ENCODE measurements around the gene MRPS11.

The MRPS11 gene

DNA sequence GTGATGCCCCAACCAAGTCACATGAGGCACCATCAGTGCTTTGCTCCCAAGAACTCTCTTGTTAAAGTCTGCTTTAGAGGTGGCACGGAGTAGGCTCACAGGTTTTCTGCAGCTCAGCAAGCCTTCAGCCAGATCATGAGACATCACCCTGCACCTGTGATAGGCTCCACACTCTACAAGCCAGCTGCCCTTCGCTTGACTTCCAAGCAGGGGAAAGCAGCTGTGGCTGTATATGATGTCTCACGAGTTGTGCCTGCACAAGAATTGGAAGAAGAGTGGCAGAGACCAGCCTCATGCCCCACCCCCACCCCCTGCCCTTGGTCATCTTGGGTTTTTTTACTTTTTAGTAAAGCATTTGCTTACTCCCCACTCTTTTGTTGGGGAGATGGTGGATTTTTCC lies 22.5 kb downstream of the MRPS11 start:
- TF ChIP-seq, protein P1, sequence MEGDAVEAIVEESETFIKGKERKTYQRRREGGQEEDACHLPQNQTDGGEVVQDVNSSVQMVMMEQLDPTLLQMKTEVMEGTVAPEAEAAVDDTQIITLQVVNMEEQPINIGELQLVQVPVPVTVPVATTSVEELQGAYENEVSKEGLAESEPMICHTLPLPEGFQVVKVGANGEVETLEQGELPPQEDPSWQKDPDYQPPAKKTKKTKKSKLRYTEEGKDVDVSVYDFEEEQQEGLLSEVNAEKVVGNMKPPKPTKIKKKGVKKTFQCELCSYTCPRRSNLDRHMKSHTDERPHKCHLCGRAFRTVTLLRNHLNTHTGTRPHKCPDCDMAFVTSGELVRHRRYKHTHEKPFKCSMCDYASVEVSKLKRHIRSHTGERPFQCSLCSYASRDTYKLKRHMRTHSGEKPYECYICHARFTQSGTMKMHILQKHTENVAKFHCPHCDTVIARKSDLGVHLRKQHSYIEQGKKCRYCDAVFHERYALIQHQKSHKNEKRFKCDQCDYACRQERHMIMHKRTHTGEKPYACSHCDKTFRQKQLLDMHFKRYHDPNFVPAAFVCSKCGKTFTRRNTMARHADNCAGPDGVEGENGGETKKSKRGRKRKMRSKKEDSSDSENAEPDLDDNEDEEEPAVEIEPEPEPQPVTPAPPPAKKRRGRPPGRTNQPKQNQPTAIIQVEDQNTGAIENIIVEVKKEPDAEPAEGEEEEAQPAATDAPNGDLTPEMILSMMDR (IDR thresholded peaks at IDR 0.05; ENCODE audit: control insufficient read depth, extremely low read depth, insufficient read depth): no peak
- DNase-seq (ENCODE audit: low read depth): no peak
- H3K4me3 ChIP-seq (ENCODE audit: low read depth, low read length): no peak overlapping the region

DNA sequence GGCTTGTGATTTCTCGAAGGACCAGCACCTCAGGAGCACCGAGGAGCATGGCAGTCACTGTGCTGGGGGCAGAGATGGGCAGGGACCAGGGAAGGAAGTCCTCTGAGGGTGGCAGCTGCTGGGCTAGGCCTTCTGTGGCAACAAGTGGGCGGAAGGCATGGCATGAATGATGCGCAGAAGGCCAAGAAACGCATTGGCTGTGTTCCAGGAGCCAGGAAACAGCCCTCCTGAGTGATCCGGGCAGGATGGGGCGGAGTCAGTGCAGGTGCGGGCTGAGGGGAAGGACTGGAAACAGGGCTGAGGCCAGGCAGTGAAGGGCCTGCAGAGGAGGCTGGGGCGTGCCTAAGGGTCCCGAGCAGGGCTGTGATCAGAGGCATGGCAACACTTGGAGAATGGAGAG lies 23.6 kb downstream of the MRPS11 start:
- TF ChIP-seq, protein P1 (IDR thresholded peaks at IDR 0.05; ENCODE audit: control insufficient read depth, extremely low read depth, insufficient read depth): no peak
- DNase-seq (ENCODE audit: low read depth): no peak
- H3K4me3 ChIP-seq (ENCODE audit: low read depth, low read length): no peak overlapping the region

DNA sequence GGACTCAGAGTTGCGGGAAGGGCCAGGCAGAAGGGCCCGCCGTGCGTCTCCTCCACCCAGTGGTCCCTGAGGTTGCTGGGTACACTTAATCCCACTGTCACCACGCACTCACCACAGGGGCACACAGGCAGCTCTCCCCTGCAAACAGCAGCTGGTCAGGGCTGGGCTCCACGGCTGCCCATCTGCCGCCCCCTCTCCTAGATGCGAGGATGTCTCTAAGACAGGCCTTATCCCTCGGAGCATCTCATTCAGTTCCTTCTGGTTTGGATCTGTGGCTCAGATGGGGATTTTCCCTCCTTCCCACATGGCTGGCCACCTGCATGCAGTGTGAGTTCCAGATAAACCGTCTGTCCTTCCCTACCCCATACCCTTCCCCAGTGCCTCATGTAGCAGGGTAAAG lies 26.3 kb downstream of the MRPS11 start:
- TF ChIP-seq, protein P1 (IDR thresholded peaks at IDR 0.05; ENCODE audit: control insufficient read depth, extremely low read depth, insufficient read depth): no peak
- no peak overlapping the region for H3K4me3 ChIP-seq (ENCODE audit: low read depth, low read length)
- DNase-seq (ENCODE audit: low read depth): no peak

DNA sequence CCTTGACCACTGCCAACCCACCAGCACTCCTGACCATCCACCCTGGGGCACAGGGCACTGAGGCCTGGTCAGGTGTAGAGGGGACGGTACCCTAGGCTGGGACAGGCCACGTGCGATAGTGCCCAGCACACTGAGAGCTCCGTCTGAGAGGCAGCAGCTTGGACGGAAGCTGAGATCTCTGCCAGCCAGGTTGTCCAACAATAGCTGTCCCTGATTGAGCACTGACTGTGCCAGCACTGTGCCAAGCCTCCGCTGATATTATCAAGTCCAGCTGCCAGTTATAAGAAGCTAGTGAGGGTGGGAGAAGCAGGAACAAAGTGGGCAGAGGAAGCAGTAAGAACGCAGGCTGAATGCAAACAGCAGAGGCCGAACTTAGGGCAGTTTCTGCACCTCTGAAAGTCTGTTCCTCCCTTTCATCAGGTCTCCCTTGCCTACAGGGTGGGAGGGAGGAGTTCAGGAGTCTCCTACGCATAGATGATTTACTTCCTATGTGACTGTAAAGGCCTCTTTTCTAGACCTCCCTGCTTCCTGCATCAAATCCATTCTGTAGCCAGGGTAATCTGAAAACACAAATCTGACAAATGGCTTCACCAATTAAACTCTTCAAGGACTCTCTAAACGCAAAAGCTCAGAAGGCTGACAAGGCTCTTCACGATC lies 29.7 kb downstream of the MRPS11 start:
- no peak overlapping the region for H3K4me3 ChIP-seq (ENCODE audit: low read depth, low read length)
- DNase-seq (ENCODE audit: low read depth): no peak
- TF ChIP-seq, protein P1 (IDR thresholded peaks at IDR 0.05; ENCODE audit: control insufficient read depth, extremely low read depth, insufficient read depth): no peak

DNA sequence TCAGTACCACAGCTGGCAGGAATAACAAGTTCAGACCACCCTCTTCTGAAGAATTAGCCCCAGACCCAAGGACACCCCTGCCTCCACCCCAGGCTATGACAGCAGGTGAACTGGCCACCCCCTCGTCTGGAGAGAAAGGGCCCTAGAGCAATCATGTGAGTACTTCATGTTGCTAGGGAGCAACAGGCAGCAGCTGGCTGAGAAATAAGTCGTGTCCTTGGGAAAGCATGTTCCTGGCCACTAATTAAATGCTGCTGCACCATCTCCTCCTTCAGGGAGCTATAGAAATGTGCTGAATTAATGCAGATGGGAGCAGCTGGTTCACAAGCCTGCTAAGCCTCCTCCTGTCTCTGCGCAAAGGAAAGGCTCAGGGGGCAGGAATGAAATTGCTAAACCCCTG lies 31.5 kb downstream of the MRPS11 start:
- TF ChIP-seq, protein P1 (IDR thresholded peaks at IDR 0.05; ENCODE audit: control insufficient read depth, extremely low read depth, insufficient read depth): no peak
- DNase-seq (ENCODE audit: low read depth): no peak

DNA sequence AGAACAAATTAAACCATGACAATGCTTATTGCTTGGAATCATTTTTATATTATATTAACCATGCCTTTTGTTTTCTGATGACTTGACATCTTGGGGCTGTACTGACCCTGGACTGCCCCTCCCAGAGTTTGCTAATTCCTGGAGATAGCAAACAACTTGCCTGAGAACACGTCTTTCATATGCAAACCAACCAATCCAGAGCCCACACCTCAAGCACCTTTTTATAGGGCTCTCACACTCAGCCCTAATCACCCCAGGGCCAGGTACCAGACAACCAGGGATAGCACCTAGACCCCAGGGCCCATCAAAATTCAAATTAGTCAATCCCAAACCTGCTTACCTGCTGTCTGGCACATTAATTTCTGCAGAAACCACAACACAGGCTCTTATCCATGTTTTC lies 36.9 kb downstream of the MRPS11 start:
- no peak overlapping the region for H3K4me3 ChIP-seq (ENCODE audit: low read depth, low read length)
- no peak for DNase-seq (ENCODE audit: low read depth)
- TF ChIP-seq, protein P1 (IDR thresholded peaks at IDR 0.05; ENCODE audit: control insufficient read depth, extremely low read depth, insufficient read depth): no peak

More for the DNA sequence above, 31.5 kb downstream of the MRPS11 start:
- H3K4me3 ChIP-seq (ENCODE audit: low read depth, low read length): no peak overlapping the region

DNA sequence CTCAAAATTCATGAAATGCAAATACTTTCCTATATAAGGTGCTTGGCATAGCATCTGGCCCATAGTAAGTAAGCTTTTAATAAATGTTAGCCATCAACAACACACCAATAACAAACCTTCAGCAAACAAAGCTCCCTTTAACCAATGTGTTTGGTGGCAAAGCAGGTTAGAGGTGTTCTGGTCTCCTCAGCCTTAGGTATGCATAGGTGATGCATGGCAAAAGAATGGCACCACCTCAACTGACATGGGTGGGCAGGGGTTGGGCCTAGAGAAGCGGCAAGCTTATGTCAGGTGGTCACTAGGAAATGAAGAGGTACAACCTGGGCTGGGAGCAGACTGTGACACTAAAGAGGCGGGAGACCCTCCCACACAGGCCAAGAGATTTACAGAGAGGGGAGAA lies 38.2 kb downstream of the MRPS11 start:
- TF ChIP-seq, protein P1 (IDR thresholded peaks at IDR 0.05; ENCODE audit: control insufficient read depth, extremely low read depth, insufficient read depth): no peak
- H3K4me3 ChIP-seq (ENCODE audit: low read depth, low read length): no peak overlapping the region
- no peak for DNase-seq (ENCODE audit: low read depth)

Data from LNCaP clone FGC (cell line).